Activated T-cell treated with anti-CD3 and anti-CD28 coated beads for 1 hour (primary cell): ENCODE results near the gene HJURP.

Source experiments
- DNase-seq: peaks from one replicate; pipeline ENCODE4 v3.0.0-alpha.2; 2020; ENCODE audit warnings: low read depth

The HJURP gene

GRCh38 chr2:233847248-233847898, 7.0 kb downstream of the HJURP start:
- no peak for DNase-seq

- DNase-seq, result no peak
Observed at GRCh38 chr2:233846387-233847247, 7.7 kb downstream of the HJURP start.

GRCh38 chr2:233845301-233846060, 8.9 kb downstream of the HJURP start:
- DNase-seq, result no peak

GRCh38 chr2:233844836-233845235, 9.5 kb downstream of the HJURP start:
- no peak for DNase-seq

GRCh38 chr2:233844064-233844807, 10.1 kb downstream of the HJURP start:
- no peak for DNase-seq

GRCh38 chr2:233841183-233841582, 13.2 kb downstream of the HJURP start:
- no peak for DNase-seq

GRCh38 chr2:233840520-233840919, 13.8 kb downstream of the HJURP start:
- no peak for DNase-seq

GRCh38 chr2:233839447-233839820, 14.9 kb downstream of the HJURP start:
- no peak for DNase-seq

GRCh38 chr2:233838726-233839446, 15.4 kb downstream of the HJURP start:
- DNase-seq, result no peak

- DNase-seq, result no peak
Observed at GRCh38 chr2:233838251-233838650, 16.1 kb downstream of the HJURP start.

GRCh38 chr2:233837694-233838229, 16.6 kb downstream of the HJURP start:
- DNase-seq, result no peak

- no peak for DNase-seq
Observed at GRCh38 chr2:233836359-233836758, 18.0 kb downstream of the HJURP start.

GRCh38 chr2:233835230-233836186, 18.8 kb downstream of the HJURP start:
- DNase-seq, result no peak

- no peak for DNase-seq
Observed at GRCh38 chr2:233833345-233833744, 21.0 kb downstream of the HJURP start.

GRCh38 chr2:233832869-233833311, 21.4 kb downstream of the HJURP start:
- no peak for DNase-seq

GRCh38 chr2:233832414-233832813, 21.9 kb downstream of the HJURP start:
- no peak for DNase-seq

GRCh38 chr2:233831861-233832260, 22.5 kb downstream of the HJURP start:
- DNase-seq, result no peak

- no peak for DNase-seq
Observed at GRCh38 chr2:233831011-233831721, 23.2 kb downstream of the HJURP start.

GRCh38 chr2:233830111-233830802, 24.1 kb downstream of the HJURP start:
- no peak for DNase-seq
